GM12892 (cell line): Measurements from ENCODE around the gene CDH22.

ENCODE experiments used
- POLR2A ChIP-seq: IDR thresholded peaks from 2 replicates; pipeline ENCODE4 v1.6.1; 2011; ENCODE audit warnings: low read depth, low read length, control low read depth
- POLR2AphosphoS5 ChIP-seq: IDR thresholded peaks from 2 replicates; pipeline ENCODE4 v1.6.1; 2011; ENCODE audit warnings: low read depth, low read length, control low read depth
- TAF1 ChIP-seq: IDR thresholded peaks from 2 replicates; pipeline ENCODE4 v1.6.1; 2011; ENCODE audit warnings: low read depth, mild to moderate bottlenecking, control low read depth, low read length, borderline replicate concordance

DNA sequence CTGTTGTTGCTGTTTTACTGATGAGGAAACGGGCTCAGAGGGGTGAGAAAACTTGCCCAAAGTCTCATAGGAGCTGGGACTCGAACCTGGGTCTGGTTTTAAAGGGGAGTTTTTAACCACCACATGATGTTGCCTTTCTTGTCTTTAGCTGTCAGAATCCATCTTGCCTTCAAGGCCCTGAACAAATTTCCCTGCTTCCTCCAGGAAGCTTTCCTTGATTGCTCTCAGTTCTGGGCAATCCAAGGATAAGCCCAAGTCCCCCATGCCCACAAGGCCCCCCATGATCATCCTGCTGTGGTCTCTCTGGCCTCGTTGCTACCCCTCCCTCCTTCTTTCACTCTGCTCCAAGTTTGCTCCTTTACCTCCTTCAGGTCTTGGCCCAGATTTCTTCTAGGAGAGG is 116.7 kb downstream of the CDH22 start:
- TF ChIP-seq TAF1 (no peak), POLR2A (no peak), POLR2AphosphoS5 (no peak)
